SHP77 treated with DMSO at 0.1 percent for 48 hours (cell line): ENCODE data around the gene RAMP2.
"Not testable (repeated sequence)": the region's sequence is repeated elsewhere in the genome, so short reads cannot be mapped to it uniquely, and the experiment has no call there.

Experiments used
- DNase-seq: peaks from one replicate; lab custom pipeline; 2025; lab: John Stamatoyannopoulos, UW

The RAMP2 gene

GRCh38 chr17:42769964-42770363 is 8.9 kb downstream of the RAMP2 start:
- DNase-seq = not testable (repeated sequence)

GRCh38 chr17:42772945-42773289 is 11.9 kb downstream of the RAMP2 start:
- no peak for DNase-seq

DNA sequence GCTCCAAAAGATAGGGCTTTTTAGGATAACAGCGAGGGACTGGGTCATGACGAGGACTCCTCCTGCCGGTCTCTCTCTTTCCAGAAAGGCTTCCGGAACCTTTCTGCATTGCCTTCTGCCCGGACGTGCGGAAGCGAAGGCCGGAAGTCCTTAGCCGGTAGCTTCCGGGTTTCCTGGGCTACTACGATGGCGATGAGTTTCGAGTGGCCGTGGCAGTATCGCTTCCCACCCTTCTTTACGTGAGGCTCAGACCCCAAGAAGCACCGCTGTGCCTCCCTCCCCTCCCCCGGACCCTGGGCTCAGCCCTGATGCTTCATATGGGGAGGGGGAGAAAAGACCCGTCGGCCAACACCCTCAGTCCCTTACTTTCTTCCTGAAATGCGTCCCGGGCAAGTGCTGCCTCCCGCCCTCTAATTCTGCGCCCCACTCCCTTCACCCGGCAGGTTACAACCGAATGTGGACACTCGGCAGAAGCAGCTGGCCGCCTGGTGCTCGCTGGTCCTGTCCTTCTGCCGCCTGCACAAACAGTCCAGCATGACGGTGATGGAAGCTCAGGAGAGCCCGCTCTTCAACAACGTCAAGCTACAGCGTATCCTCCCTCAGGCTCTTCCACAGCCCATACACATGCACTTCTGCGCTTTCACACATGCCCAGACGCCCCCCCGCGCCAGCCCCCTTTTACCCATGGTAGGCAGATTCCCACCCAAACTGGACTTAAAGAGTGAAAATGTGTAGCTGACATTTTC is 12.4 kb downstream of the RAMP2 start, which contains the start of gene VPS25:
TSS of gene VPS25 (plus strand) at position 160 of the 746 bp plus-strand sequence. CDS start at position 187, 27 bp downstream.
- peak; percentile 57 for DNase-seq

- DNase-seq = no peak
These were observed 13.2 kb downstream of the RAMP2 start for GRCh38 chr17:42774066-42774745.

DNA sequence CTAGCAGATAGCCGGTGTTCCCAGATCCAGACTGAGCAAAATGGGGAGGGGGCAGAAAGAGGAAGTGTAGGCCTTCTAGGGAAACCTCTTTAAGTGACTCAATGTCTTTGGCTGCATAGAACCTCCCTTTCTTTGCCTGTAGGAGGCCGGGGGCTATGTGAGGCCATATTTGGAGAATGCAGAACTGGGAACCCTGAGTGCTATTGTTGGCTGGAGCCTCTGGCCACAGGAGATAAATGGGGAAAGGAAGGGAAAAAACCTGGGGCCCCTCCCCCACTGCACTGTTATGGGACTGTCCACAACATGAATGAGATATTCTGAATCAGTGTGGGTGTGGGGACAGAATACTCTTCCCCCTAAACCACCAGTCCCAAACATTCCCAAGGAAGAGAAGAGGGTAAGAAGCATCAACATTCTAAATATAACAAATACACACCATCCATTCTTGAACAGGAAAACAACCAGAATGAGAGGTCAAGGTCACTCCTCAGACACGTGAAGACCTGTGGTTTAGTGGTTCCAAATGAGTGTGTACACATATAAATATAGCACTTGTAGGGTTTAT is 14.6 kb downstream of the RAMP2 start:
- DNase-seq = no peak

GRCh38 chr17:42778570-42778969 is 17.5 kb downstream of the RAMP2 start:
- no peak for DNase-seq

DNA sequence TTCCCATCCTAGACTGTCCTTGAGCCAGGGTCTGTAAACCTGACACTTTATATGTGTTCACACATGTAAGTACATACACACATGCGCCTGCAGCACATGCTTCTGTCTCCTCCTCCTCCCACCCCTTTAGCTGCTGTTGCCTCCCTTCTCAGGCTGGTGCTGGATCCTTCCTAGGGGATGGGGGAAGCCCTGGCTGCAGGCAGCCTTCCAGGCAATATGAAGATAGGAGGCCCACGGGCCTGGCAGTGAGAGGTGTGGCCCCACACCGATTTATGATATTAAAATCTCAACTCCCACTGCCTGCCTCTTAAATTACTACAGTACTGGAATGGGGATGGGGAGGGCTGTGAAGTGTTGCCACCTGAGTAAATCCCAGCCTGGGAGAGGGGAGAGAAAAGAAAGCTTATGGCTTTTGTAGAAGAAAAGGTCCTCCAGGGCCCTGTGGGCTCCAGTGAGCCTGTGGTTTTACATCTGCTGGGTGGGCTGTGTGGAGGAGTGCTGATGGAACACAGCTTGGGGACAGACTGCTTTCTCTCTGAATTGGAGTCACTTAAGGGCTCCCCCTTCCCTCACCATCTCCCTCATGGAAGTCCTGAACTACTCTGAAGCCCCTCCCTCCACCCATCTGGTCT is 18.4 kb downstream of the RAMP2 start:
- DNase-seq = no peak

DNA sequence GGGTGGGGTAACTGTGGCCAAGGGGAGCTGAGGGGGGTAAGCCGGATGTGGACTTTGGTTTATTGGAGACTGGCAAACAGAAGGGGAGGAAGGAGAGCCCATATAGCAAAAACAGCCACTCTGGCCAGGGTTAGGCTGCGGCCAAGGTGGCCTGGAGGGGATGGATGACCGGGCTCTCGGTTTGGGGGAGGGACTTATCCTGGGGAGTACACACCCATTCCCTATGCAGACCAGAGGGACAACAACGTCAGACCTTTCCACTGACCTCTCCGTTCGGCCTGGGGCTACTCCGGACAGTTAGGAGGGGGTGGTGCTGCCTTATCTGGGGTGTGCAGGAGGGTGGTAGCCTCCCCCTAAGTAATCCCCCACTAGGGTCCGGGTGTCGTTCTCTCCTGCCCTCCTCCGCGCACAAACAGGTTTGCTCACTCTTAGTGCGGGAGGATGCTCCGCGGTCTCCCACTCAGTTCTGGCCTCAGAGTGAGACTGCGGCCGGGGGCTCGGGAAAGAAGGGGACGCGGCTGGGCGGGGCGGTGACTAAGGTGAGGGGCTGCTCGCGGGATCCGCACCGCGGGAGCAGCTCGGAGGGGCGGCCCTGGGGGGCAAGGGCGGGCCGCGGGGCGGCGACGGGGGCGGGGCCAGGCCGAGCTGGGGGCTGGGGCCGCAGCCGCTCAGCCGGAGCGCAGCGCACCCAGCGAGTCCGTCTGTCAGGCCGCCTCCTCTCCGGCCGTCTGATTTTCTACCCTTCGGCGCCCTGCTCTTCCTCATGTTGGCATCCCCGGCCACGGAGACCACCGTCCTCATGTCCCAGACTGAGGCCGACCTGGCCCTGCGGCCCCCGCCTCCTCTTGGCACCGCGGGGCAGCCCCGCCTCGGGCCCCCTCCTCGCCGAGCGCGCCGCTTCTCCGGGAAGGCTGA is 19.2 kb downstream of the RAMP2 start, which contains the start of gene WNK4:
TSS of gene WNK4 (plus strand) at position 675 of the 915 bp plus-strand sequence. CDS start at position 764, 89 bp downstream.
- DNase-seq = no peak

DNA sequence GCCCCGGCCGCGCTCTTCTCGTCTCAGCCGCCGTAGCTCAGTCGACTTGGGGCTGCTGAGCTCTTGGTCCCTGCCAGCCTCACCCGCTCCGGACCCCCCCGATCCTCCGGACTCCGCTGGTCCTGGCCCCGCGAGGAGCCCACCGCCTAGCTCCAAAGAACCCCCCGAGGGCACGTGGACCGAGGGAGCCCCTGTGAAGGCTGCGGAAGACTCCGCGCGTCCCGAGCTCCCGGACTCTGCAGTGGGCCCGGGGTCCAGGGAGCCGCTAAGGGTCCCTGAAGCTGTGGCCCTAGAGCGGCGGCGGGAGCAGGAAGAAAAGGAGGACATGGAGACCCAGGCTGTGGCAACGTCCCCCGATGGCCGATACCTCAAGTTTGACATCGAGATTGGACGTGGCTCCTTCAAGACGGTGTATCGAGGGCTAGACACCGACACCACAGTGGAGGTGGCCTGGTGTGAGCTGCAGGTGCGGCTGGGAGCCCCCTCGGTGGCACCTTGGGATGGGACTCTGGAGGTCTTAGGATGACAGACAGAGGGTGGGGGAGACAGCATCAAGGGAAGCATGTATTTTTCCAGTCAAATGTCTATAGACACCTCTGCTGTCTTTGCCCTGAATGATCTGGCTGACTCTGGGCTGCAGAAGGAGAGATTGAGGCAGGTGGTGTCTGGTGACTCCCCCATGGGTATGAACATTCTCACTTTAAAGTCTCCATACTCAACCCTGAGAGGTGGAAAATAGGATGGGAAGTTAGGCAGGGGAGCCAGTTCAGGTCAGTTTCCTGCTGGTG is 20.0 kb downstream of the RAMP2 start:
- DNase-seq = no peak

GRCh38 chr17:42781639-42782165 is 20.7 kb downstream of the RAMP2 start:
- DNase-seq = no peak

- DNase-seq = no peak
These were observed 21.4 kb downstream of the RAMP2 start for GRCh38 chr17:42782166-42783061.

GRCh38 chr17:42783062-42783790 is 22.2 kb downstream of the RAMP2 start:
- no peak for DNase-seq

DNA sequence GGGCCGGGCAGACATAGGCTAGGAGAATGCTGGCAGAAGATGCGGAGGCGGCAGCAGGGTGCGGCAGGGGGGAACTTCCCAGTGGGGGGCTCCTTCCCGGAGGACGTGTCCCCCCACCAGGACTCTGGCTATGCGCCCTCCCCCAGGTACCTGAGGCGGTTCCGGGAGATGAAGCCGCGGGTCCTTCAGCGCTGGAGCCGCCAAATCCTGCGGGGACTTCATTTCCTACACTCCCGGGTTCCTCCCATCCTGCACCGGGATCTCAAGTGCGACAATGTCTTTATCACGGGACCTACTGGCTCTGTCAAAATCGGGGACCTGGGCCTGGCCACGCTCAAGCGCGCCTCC is 22.7 kb downstream of the RAMP2 start:
- DNase-seq = no peak

DNA sequence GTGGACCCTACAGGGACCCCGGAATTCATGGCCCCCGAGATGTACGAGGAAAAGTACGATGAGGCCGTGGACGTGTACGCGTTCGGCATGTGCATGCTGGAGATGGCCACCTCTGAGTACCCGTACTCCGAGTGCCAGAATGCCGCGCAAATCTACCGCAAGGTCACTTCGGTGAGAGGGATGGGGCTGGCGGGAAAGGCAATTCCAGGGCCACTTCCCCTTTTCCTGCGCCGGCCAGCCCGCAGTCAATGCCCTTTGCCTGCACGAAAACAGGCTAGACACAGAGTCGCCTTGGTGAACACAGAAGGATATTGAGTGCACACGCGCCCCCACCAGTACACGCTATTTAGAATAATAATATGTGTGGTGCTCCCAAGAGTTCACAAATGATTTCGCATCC is 23.4 kb downstream of the RAMP2 start:
- DNase-seq = no peak

- no peak for DNase-seq
These were observed 24.0 kb downstream of the RAMP2 start for GRCh38 chr17:42784811-42785592.

DNA sequence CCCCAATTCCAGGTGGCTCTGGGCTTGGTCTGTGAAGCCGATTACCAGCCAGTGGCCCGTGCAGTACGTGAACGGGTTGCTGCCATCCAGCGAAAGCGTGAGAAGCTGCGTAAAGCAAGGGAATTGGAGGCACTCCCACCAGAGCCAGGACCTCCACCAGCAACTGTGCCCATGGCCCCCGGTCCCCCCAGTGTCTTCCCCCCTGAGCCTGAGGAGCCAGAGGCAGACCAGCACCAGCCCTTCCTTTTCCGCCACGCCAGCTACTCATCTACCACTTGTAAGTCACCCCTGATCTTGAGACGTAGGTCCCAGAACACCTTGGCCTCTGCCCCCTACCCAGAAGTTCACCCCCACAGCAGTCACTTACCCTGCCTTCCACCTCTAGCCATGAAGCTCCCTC is 26.2 kb downstream of the RAMP2 start:
- DNase-seq = no peak

DNA sequence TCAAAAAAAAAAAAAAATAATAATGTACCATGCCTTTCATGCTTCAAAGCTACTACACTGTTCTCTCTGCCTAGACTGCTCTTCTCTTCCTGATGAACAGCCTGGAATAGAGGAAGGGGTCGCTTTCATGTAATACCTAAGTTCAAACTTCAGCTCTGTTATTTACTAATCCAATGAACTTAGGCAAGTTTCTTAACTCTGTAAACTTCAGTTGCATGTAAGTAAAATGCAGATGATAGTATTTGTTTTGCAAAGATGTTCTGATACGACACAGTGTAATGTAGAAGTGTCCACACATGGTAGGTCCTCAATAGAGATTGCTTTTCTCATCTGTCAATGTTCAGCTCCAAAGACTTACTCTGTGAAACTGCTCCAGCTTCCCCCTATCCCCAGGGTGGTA is 30.9 kb downstream of the RAMP2 start:
- DNase-seq = no peak

GRCh38 chr17:42792545-42792944 is 31.5 kb downstream of the RAMP2 start:
- no peak for DNase-seq
